HG03025 (cell line): ENCODE measurements around the gene ITPRID1.
"Not testable (repeated sequence)": the region's sequence is repeated elsewhere in the genome, so short reads cannot be mapped to it uniquely, and the experiment has no call there.

Experiments used
- ATAC-seq: cut with Tn5 transposase; IDR thresholded peaks from one replicate; pipeline ENCODE4 v1.9.1; 2021; ENCODE audit warnings: mild to moderate bottlenecking, moderate library complexity; ENCODE audit not compliant: unreplicated experiment, low FRiP score

ITPRID1 gene

GRCh38 chr7:31512166-31512565 lies 1.7 kb upstream of the ITPRID1 start:
- no peak for ATAC-seq

GRCh38 chr7:31516680-31517502 lies 3.0 kb downstream of the ITPRID1 start:
- no peak for ATAC-seq

- ATAC-seq, result no peak
Observed at GRCh38 chr7:31517513-31517912, 3.6 kb downstream of the ITPRID1 start.

GRCh38 chr7:31518766-31519165 lies 4.9 kb downstream of the ITPRID1 start:
- ATAC-seq, result no peak

GRCh38 chr7:31521336-31522010 lies 7.6 kb downstream of the ITPRID1 start:
- ATAC-seq, result no peak

GRCh38 chr7:31526864-31527263 lies 13.0 kb downstream of the ITPRID1 start:
- ATAC-seq, result no peak

- ATAC-seq, result no peak
Observed at GRCh38 chr7:31529103-31529502, 15.2 kb downstream of the ITPRID1 start.

- not testable (repeated sequence) for ATAC-seq
Observed at GRCh38 chr7:31540651-31541185, 26.8 kb downstream of the ITPRID1 start.

GRCh38 chr7:31545549-31545948 lies 31.7 kb downstream of the ITPRID1 start:
- no peak for ATAC-seq

GRCh38 chr7:31549611-31550010 lies 35.7 kb downstream of the ITPRID1 start:
- ATAC-seq, result no peak

GRCh38 chr7:31550432-31550831 lies 36.5 kb downstream of the ITPRID1 start:
- ATAC-seq, result no peak

- no peak for ATAC-seq
Observed at GRCh38 chr7:31553661-31554081, 39.8 kb downstream of the ITPRID1 start.

- no peak for ATAC-seq
Observed at GRCh38 chr7:31562002-31562401, 48.1 kb downstream of the ITPRID1 start.

- no peak for ATAC-seq
Observed at GRCh38 chr7:31563522-31563921, 49.6 kb downstream of the ITPRID1 start.

- ATAC-seq, result no peak
Observed at GRCh38 chr7:31563951-31564350, 50.1 kb downstream of the ITPRID1 start.

- no peak for ATAC-seq
Observed at GRCh38 chr7:31564661-31565060, 50.8 kb downstream of the ITPRID1 start.

- ATAC-seq, result no peak
Observed at GRCh38 chr7:31569528-31569927, 55.6 kb downstream of the ITPRID1 start.

- no peak for ATAC-seq
Observed at GRCh38 chr7:31583526-31583925, 69.6 kb downstream of the ITPRID1 start.

GRCh38 chr7:31583942-31584341 lies 70.1 kb downstream of the ITPRID1 start:
- ATAC-seq, result no peak

GRCh38 chr7:31595390-31595789 lies 81.5 kb downstream of the ITPRID1 start:
- no peak for ATAC-seq

- no peak for ATAC-seq
Observed at GRCh38 chr7:31602041-31602625, 88.2 kb downstream of the ITPRID1 start.
